ENCODE data around the gene TTK. TPM values are rescaled to one million over a fixed set of nuclear protein-coding genes. Genes with fewer than 3 reads are reported as not detected.

Gene TTK
- total RNA-seq, result 9.5 and 18.6 TPM in 2 replicates

GRCh38 chr6:80004173-80005072 lies at the start of gene TTK:
Gene TTK (plus strand): TSS chr6:80004649. CDS start chr6:80005844, 1,195 bp downstream.

Other genes with a start within 250 kb of the TTK start
- 0.98 and 1.4 TPM in 2 replicates for gene ELOVL4, start 57.1 kb upstream of the TTK start, total RNA-seq
- 8.8 and 12.2 TPM in 2 replicates for gene BCKDHB, start 102.0 kb downstream of the TTK start, total RNA-seq

Data from vein endothelial cell (primary cell).